ENCODE data around the gene COL17A1.

DNA sequence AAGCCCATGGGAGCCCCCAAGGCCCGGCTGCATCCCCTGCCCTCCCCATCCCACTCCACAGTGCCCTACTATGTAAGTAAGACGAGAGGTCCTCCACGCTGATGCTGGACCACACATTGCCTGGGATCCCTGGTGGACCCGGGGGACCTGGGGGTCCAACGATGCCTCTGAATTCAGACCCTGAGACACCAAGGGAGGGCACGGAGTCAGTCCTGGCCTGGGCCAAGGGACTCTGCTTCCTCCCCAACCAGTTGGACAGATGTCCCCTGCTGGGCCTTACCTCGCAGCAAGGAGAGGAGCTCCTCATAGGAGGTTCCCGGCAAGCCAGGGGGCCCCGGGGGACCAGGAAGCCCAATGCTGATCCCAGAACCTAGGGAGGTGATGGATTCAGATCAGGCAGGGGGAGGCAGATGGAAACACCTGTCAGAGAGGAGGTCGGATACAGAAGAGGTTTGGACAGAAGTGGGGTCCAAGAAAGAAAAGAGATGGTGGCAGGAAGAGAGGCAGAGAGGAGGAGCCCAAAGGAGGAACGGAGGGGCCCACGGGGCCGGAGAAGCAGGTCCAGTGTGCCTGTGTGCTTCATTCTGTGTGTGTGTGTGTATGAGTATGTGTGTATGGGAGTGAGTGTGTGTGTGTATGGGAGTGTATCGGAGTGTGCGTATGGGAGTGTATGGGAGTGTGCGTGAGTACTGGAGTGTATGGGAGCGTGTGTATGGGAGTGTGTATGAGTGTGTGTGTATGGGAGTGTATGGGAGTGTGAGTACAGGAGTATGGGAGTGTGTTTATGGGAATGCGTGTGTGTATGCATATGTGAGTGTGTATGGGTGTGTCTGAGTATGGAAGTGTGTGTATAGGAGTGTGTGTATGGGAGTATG is 50.2 kb downstream of the COL17A1 start:
- TF ChIP-seq, protein P1, sequence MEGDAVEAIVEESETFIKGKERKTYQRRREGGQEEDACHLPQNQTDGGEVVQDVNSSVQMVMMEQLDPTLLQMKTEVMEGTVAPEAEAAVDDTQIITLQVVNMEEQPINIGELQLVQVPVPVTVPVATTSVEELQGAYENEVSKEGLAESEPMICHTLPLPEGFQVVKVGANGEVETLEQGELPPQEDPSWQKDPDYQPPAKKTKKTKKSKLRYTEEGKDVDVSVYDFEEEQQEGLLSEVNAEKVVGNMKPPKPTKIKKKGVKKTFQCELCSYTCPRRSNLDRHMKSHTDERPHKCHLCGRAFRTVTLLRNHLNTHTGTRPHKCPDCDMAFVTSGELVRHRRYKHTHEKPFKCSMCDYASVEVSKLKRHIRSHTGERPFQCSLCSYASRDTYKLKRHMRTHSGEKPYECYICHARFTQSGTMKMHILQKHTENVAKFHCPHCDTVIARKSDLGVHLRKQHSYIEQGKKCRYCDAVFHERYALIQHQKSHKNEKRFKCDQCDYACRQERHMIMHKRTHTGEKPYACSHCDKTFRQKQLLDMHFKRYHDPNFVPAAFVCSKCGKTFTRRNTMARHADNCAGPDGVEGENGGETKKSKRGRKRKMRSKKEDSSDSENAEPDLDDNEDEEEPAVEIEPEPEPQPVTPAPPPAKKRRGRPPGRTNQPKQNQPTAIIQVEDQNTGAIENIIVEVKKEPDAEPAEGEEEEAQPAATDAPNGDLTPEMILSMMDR (IDR thresholded peaks at IDR 0.05; ENCODE audit: low read depth, low read length), result no peak
- TF ChIP-seq EZH2phosphoT487 (IDR thresholded peaks at IDR 0.05; ENCODE audit: low read depth), result no peak

Measured in OCI-LY3 (cell line).